Activated T-cell treated with anti-CD3 and anti-CD28 coated beads, Interleukin-2, amount 50 U/mL, for 72 hours (primary cell): Measurements from ENCODE around the gene TLCD3A. TPM values are rescaled to one million over a fixed set of nuclear protein-coding genes. Genes with fewer than 3 reads are reported as not detected.
"Not testable (repeated sequence)": the region's sequence is repeated elsewhere in the genome, so short reads cannot be mapped to it uniquely, and the experiment has no call there.

Source experiments
- ATAC-seq, 2 donors: fragments of 150-1000 bp; cut with Tn5 transposase; replicated peaks in 1 of 2; 2 replicates each; pipeline ENCODE4 v1.10.0; 2021; ENCODE audit warnings: moderate library complexity in 2 of 2, mild to moderate bottlenecking in 1 of 2
- DNase-seq, 2 donors: peaks; one replicate each; pipeline ENCODE4 v3.0.0; 2021 to 2022; ENCODE audit warnings: mixed read lengths in 1 of 2
- H3K27ac Mint-ChIP-seq: one replicate; pipeline ENCODE4 v1.8.0; 2022; ENCODE audit warnings: mild to moderate bottlenecking, moderate library complexity, mixed read lengths
- H3K27me3 Mint-ChIP-seq: one replicate; pipeline ENCODE4 v1.8.0; 2022; ENCODE audit warnings: low read depth, mixed read lengths
- H3K36me3 Mint-ChIP-seq, 2 donors: one replicate each; pipeline ENCODE4 v1.8.0; 2022; ENCODE audit warnings: mixed read lengths in 2 of 2, mild to moderate bottlenecking in 1 of 2; ENCODE audit not compliant: insufficient read depth in 2 of 2
- H3K4me1 Mint-ChIP-seq: one replicate; pipeline ENCODE4 v1.8.0; 2022; ENCODE audit warnings: low read depth, mixed read lengths
- H3K4me3 Mint-ChIP-seq, 2 donors: one replicate each; pipeline ENCODE4 v1.8.0; 2022; ENCODE audit warnings: mild to moderate bottlenecking in 2 of 2, mixed read lengths in 2 of 2, moderate library complexity in 2 of 2
- H3K9me3 Mint-ChIP-seq, 2 donors: one replicate each; pipeline ENCODE4 v1.8.0; 2022; ENCODE audit warnings: mixed read lengths in 2 of 2
- total RNA-seq, 2 donors: library from RNA; stranded (reverse); gene quantifications; one replicate each; pipeline ENCODE4 v1.2.3, GENCODE V29; 2022

The TLCD3A gene
- total RNA-seq, 2 donors from 2014 or later: 6.6 to 11.7 TPM

DNA sequence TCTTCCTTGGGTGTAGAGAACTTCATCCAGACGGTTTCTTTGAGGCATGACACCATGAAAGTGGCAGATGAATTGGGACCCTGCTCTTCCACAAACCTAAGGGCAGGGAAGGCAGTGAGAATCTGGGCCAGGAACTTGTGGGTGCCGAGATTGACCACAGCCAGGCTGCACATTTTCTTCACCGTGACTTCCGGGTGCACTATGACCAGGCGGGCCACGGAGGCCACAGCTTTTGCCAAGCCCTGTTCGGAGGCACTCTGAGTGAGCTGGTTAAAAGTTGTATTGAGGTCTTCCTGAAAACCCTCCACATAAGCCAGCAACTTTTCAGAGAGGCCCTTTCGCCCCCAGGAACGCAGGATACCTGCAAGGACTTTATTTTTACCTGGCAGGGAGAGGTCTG is 13.8 kb downstream of the TLCD3A start:
- ATAC-seq (no peak), DNase-seq (no peak)
- Mint-ChIP-seq H3K4me3 (no peak overlapping the region), H3K27ac (no peak overlapping the region), H3K36me3 (peaks cover 13 to 28% of the 10 kb centered on the region in 2 donors), H3K4me1 (peaks cover 26% of the 10 kb centered on the region), H3K27me3 (no peaks in the 10 kb centered on the region), H3K9me3 (peaks cover 2 to 4% of the 10 kb centered on the region in 2 donors)

DNA sequence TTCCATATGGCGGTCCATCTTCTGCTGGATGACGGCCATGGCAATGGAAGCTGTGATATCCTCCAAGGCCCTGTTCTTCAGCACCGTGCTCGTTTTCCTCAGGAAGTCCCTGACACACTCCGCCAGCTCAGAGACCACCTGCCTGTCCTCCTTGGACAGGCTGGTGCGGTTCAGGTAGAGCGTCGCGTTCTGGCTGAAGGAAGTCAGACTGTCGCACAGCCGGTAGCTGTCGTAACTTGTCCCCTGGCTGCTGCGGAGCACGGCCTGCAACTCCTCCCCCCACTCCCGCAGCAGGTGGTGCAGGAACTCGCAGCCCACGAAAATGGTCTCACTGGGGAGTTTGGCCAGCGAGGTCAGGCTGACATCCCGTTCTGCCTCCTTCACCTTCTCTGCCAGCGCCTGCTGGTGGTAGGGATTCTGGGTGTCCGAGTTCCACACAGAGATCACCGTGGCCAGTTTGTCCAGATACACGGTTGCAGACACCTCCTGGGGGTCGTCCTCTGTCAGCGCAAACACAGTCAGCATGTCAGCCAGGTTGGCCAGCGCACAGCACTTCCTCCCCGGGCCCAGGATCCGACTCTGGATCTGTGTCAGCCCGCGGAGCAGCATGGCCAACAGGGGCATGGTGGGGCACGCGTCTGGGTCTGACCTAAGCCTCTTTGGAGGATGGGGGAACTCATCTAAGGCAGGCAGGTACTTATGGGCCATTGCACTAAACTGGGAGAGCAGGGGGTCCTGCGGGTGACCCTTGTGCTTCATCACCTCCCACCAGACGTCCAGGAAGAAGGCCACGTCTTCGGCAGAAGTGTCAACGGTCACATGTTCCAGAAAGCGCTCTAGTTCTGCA is 14.6 kb downstream of the TLCD3A start:
- DNase-seq (no peak), ATAC-seq (no peak)
- Mint-ChIP-seq H3K4me1 (peaks cover 26% of the 10 kb centered on the region), H3K27me3 (no peaks in the 10 kb centered on the region), H3K36me3 (peaks cover 12 to 28% of the 10 kb centered on the region in 2 donors), H3K4me3 (no peak overlapping the region), H3K9me3 (peaks cover 2 to 4% of the 10 kb centered on the region in 2 donors), H3K27ac (no peak overlapping the region)

DNA sequence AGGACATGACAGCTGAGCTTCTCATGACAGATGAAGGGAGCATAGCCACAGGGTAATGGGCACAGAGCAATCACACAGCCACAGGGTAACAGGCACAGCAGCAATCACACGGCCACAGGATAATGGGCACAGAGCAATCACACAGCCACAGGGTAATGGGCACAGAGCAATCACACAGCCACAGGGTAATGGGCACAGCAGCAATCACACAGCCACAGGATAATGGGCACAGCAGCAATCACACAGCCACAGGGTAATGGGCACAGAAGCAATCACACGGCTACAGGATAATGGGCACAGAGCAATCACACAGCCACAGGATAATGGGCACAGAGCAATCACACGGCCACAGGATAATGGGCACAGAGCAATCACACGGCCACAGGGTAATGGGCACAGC is 16.2 kb downstream of the TLCD3A start:
- not testable (repeated sequence) for H3K27ac Mint-ChIP-seq, H3K4me3 Mint-ChIP-seq

GRCh38 chr17:749359-749758 is 17.0 kb downstream of the TLCD3A start:
- Mint-ChIP-seq H3K4me1 (peaks cover 36% of the 10 kb centered on the region), H3K36me3 (peaks cover 12 to 25% of the 10 kb centered on the region in 2 donors), H3K4me3 (peak overlapping the region; percentile 10 to 14)
- not testable (repeated sequence) for H3K9me3 Mint-ChIP-seq, H3K27me3 Mint-ChIP-seq, ATAC-seq, H3K27ac Mint-ChIP-seq, DNase-seq

More for the DNA sequence above, 16.2 kb downstream of the TLCD3A start:
- not testable (repeated sequence) for DNase-seq, H3K27me3 Mint-ChIP-seq, H3K9me3 Mint-ChIP-seq, ATAC-seq
- peaks cover 33% of the 10 kb centered on the region for H3K4me1 Mint-ChIP-seq
- peaks cover 12 to 32% of the 10 kb centered on the region in 2 donors for H3K36me3 Mint-ChIP-seq

GRCh38 chr17:750431-751037 is 18.1 kb downstream of the TLCD3A start:
- Mint-ChIP-seq H3K27ac (peak overlapping the region; percentile 86), H3K4me3 (peak overlapping the region; percentile 93 to 97), H3K36me3 (peaks cover 12 to 27% of the 10 kb centered on the region in 2 donors), H3K9me3 (peaks cover 2 to 6% of the 10 kb centered on the region in 2 donors), H3K27me3 (no peaks in the 10 kb centered on the region), H3K4me1 (peaks cover 36% of the 10 kb centered on the region)
- no peak for ATAC-seq
- DNase-seq: no peak

DNA sequence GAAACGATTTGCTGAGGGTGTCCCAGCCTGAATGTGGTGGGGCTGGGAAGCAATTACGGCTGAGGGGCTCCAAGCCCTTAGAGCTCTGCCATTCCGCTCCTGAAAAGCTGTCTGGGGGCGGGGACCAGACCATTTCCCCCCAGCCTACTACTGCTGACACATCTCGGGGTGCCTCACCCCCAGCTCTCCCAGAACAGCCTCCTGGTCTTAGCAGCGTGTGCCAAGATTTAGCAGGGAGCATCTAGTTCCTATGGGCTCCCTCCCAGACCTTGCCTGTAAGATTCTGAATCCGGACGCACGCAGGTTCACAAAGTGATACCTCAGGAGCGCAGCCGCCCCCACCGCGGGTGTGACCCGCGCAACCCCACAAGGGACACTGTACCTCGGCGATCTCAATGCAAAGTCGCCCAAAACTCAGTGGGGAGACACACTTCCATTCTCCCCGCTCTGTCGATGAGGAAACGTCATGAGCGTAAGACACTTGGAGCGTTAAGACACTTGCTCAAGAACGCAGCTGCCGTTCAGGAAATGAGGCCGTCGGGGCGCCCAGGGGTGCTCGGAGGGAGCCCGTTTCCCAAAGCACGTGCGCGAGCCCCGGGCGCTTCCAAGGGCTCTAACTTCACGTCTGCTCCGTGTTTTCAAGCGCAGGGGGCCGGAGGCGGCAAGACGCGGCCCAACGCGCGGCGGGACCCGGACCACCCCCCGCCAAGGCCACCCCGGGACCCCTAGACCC is 19.0 kb downstream of the TLCD3A start:
- peaks cover 36% of the 10 kb centered on the region for H3K4me1 Mint-ChIP-seq
- peak overlapping the region; percentile 96 for H3K27ac Mint-ChIP-seq
- ATAC-seq: peak; percentile 54 to 55
- H3K36me3 Mint-ChIP-seq: peaks cover 12 to 32% of the 10 kb centered on the region in 2 donors
- H3K9me3 Mint-ChIP-seq: peaks cover 2 to 7% of the 10 kb centered on the region in 2 donors
- no peaks in the 10 kb centered on the region for H3K27me3 Mint-ChIP-seq
- peak; percentile 64 to 65 for DNase-seq
- peak overlapping the region; percentile 93 to 97 for H3K4me3 Mint-ChIP-seq

DNA sequence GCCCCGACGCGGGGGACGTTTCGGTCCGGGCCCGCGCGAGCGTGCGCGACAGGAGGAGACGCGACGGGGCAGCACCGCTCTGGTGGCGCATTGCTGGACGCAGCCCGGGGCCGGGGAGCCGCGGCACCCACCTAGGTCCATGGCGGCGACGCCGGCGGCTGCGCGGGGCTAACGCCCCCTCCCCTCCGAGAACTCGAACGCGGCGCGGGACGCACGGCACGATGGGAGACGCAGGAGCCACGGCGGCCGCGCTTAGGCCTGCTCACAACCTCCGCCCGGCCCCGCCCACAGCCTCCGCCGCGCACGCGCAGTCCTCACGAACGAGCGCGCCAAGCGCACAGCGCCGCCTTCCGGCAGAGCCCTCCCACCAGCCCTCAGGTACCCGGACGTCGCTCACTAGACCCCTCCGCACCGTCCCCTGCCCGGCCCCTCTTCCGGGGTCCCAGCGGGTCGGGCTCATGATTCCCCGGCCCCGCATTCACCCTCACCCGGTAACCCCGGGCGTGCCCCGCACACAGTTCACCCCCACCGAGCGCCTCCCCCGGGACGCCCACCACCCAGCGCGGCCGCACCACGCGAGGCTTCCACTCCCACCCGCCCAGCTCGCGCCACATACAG is 19.7 kb downstream of the TLCD3A start, which contains the start of gene GEMIN4:
TSS of gene GEMIN4 (minus strand) at position 263 of the 618 bp plus-strand sequence. CDS start at position 141, 122 bp downstream.
- peaks cover 2 to 7% of the 10 kb centered on the region in 2 donors for H3K9me3 Mint-ChIP-seq
- H3K27me3 Mint-ChIP-seq: no peaks in the 10 kb centered on the region
- peak within 1 kb of the TSS; percentile 93 to 97 for H3K4me3 Mint-ChIP-seq
- ATAC-seq: peak; percentile 87 to 89
- peaks cover 36% of the 10 kb centered on the region for H3K4me1 Mint-ChIP-seq
- peak; percentile 97 to 100 for DNase-seq
- H3K27ac Mint-ChIP-seq: peak within 1 kb of the TSS; percentile 96
- peaks cover 12 to 32% of the 10 kb centered on the region in 2 donors for H3K36me3 Mint-ChIP-seq

- Mint-ChIP-seq H3K4me3 (peak overlapping the region; percentile 93 to 97), H3K36me3 (peaks cover 12 to 32% of the 10 kb centered on the region in 2 donors), H3K9me3 (peaks cover 2 to 7% of the 10 kb centered on the region in 2 donors), H3K27me3 (no peaks in the 10 kb centered on the region), H3K27ac (peak overlapping the region; percentile 93), H3K4me1 (peaks cover 35% of the 10 kb centered on the region)
- peak; percentile 3 to 4 for ATAC-seq
- no peak for DNase-seq
These were observed 20.3 kb downstream of the TLCD3A start for GRCh38 chr17:752620-753219.

DNA sequence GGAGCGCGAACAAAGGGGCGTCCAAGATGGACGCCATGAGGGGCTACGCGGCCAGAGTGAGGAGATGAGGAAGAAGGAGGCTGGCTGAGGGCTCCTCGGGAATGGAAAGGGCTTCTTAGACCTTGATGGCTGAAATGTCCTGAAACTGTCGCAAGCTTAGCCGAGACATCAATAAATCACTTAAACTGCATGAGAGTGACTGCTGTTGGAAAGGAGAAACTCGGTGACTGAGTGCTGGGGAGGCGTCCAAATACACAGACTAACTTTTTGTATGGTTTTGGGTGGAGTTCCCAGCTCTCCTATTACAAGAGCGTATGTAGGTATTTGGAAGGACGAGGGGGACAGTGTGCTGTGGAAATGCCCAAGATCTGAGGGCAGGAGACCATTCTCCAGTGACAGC is 21.0 kb downstream of the TLCD3A start:
- H3K27ac Mint-ChIP-seq: peak overlapping the region; percentile 79
- ATAC-seq: no peak
- no peaks in the 10 kb centered on the region for H3K27me3 Mint-ChIP-seq
- H3K9me3 Mint-ChIP-seq: peaks cover 0 to 7% of the 10 kb centered on the region in 2 donors
- peaks cover 11 to 25% of the 10 kb centered on the region in 2 donors for H3K36me3 Mint-ChIP-seq
- peak overlapping the region; percentile 57 to 64 for H3K4me3 Mint-ChIP-seq
- DNase-seq: no peak
- H3K4me1 Mint-ChIP-seq: peaks cover 28% of the 10 kb centered on the region

- H3K27me3 Mint-ChIP-seq, H3K27ac Mint-ChIP-seq, DNase-seq, H3K4me3 Mint-ChIP-seq, ATAC-seq, H3K9me3 Mint-ChIP-seq: not testable (repeated sequence)
- H3K36me3 Mint-ChIP-seq: peaks cover under 1 to 16% of the 10 kb centered on the region in 2 donors
- H3K4me1 Mint-ChIP-seq: peaks cover 21% of the 10 kb centered on the region
These were observed 23.0 kb downstream of the TLCD3A start for GRCh38 chr17:755319-755961.

- not testable (repeated sequence) for DNase-seq, ATAC-seq, H3K4me3 Mint-ChIP-seq, H3K27ac Mint-ChIP-seq, H3K27me3 Mint-ChIP-seq, H3K9me3 Mint-ChIP-seq
- Mint-ChIP-seq H3K36me3 (peaks cover 0 to 16% of the 10 kb centered on the region in 2 donors), H3K4me1 (peaks cover 15% of the 10 kb centered on the region)
These were observed 23.7 kb downstream of the TLCD3A start for GRCh38 chr17:756010-756567.
